ENCODE results near the gene ITGA2.

Gene ITGA2

GRCh38 chr5:53120165-53120564 lies 131.0 kb downstream of the ITGA2 start:
- TF ChIP-seq REST (IDR thresholded peaks at IDR 0.05; ENCODE audit: low read depth) (no peak), YY1 (IDR thresholded peaks at IDR 0.05; ENCODE audit: low read depth) (no peak), CREB1 (IDR thresholded peaks at IDR 0.05; ENCODE audit: low read depth) (no peak), NFIC (IDR thresholded peaks at IDR 0.05) (no peak), EGR1 (IDR thresholded peaks at IDR 0.05) (no peak), TCF12 (IDR thresholded peaks at IDR 0.05; ENCODE audit: low read depth) (no peak), TEAD4 (IDR thresholded peaks at IDR 0.05) (no peak), TAF1 (IDR thresholded peaks at IDR 0.05; ENCODE audit: low read depth) (no peak), USF1 (IDR thresholded peaks at IDR 0.05) (no peak), ZBTB7A (IDR thresholded peaks at IDR 0.05; ENCODE audit: low read depth) (no peak), EP300 (IDR thresholded peaks at IDR 0.05; ENCODE audit: borderline replicate concordance) (no peak), FOXM1 (IDR thresholded peaks at IDR 0.05; ENCODE audit: borderline replicate concordance, low read depth) (no peak), RAD21 (IDR thresholded peaks at IDR 0.05; ENCODE audit: low read depth) (no peak), CEBPB (IDR thresholded peaks at IDR 0.05) (no peak)

GRCh38 chr5:53123702-53124101 lies 134.6 kb downstream of the ITGA2 start:
- TF ChIP-seq TAF1 (IDR thresholded peaks at IDR 0.05; ENCODE audit: low read depth) (no peak), EP300 (IDR thresholded peaks at IDR 0.05; ENCODE audit: borderline replicate concordance) (no peak), FOXM1 (IDR thresholded peaks at IDR 0.05; ENCODE audit: borderline replicate concordance, low read depth) (no peak), CEBPB (IDR thresholded peaks at IDR 0.05) (no peak), TEAD4 (IDR thresholded peaks at IDR 0.05) (no peak), EGR1 (IDR thresholded peaks at IDR 0.05) (no peak), USF1 (IDR thresholded peaks at IDR 0.05) (no peak), RAD21 (IDR thresholded peaks at IDR 0.05; ENCODE audit: low read depth) (no peak), TCF12 (IDR thresholded peaks at IDR 0.05; ENCODE audit: low read depth) (no peak), MAX (IDR thresholded peaks at IDR 0.05) (no peak), REST (IDR thresholded peaks at IDR 0.05; ENCODE audit: low read depth) (no peak), CREB1 (IDR thresholded peaks at IDR 0.05; ENCODE audit: low read depth) (no peak), ZBTB7A (IDR thresholded peaks at IDR 0.05; ENCODE audit: low read depth) (no peak), NFIC (IDR thresholded peaks at IDR 0.05) (no peak), YY1 (IDR thresholded peaks at IDR 0.05; ENCODE audit: low read depth) (no peak)

GRCh38 chr5:53126521-53126920 lies 137.4 kb downstream of the ITGA2 start:
- TF ChIP-seq REST (IDR thresholded peaks at IDR 0.05; ENCODE audit: low read depth): no peak
- TF ChIP-seq FOXM1 (IDR thresholded peaks at IDR 0.05; ENCODE audit: borderline replicate concordance, low read depth): no peak
- no peak for TF ChIP-seq TEAD4 (IDR thresholded peaks at IDR 0.05)
- TF ChIP-seq NFIC (IDR thresholded peaks at IDR 0.05): no peak

- TF ChIP-seq TAF1 (IDR thresholded peaks at IDR 0.05; ENCODE audit: low read depth) (no peak), CREB1 (IDR thresholded peaks at IDR 0.05; ENCODE audit: low read depth) (no peak), USF1 (IDR thresholded peaks at IDR 0.05) (no peak), EGR1 (IDR thresholded peaks at IDR 0.05) (no peak), TEAD4 (IDR thresholded peaks at IDR 0.05) (no peak), EP300 (IDR thresholded peaks at IDR 0.05; ENCODE audit: borderline replicate concordance) (no peak), FOXM1 (IDR thresholded peaks at IDR 0.05; ENCODE audit: borderline replicate concordance, low read depth) (no peak), NFIC (IDR thresholded peaks at IDR 0.05) (no peak), ZBTB7A (IDR thresholded peaks at IDR 0.05; ENCODE audit: low read depth) (no peak), REST (IDR thresholded peaks at IDR 0.05; ENCODE audit: low read depth) (no peak), CEBPB (IDR thresholded peaks at IDR 0.05) (no peak), TCF12 (IDR thresholded peaks at IDR 0.05; ENCODE audit: low read depth) (no peak), YY1 (IDR thresholded peaks at IDR 0.05; ENCODE audit: low read depth) (no peak), RAD21 (IDR thresholded peaks at IDR 0.05; ENCODE audit: low read depth) (no peak), MAX (IDR thresholded peaks at IDR 0.05) (no peak)
Measured at GRCh38 chr5:53127107-53127506, 138.0 kb downstream of the ITGA2 start.
